ENCODE results near the gene WNT6. TPM values are rescaled to one million over a fixed set of nuclear protein-coding genes. Genes with fewer than 3 reads are reported as not detected.

WNT6 gene
- total and polyA plus RNA-seq, 2 experiments from 2014 or later = 0.49 TPM; not detected in 1

DNA sequence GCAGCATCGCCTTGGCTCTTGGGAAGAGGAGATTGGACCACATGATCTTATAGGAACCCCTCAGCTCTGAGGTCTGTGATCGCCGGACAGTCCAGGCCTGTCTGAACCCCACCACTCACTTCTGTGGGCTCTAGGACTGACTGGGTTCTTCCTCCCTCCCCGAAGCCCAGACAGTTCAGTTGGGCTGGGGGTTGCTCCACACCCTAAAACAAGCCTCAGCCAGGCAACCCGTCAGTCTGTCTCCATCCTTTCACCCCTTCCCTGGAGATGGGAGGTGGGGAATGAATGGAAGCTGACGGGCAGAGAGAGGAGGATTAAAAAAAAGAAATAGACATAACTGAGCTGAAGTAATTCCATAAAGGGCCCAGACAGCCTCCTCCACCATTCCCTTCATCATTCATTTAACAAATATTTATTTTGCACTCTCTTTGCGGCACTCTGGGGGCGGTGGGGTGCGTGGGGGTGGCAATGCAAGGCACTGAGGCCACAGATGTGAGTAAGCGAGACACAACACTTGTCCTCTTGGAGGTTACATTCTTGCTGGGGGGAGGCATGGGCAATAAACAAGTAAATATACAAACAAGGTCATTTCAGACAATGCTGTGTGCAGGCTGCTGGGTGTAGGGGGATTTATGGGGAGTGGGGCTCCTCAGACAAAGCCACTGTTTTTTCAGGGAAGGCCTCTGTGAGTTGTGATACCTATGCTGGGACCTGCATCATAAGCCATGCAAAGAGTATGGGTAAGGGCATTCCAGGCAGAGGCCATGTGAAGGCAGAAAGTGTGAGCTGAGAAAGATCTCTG is 33.9 kb downstream of the WNT6 start:
- Histone ChIP-seq H3K36me3 (no peaks in the 10 kb centered on the region), H3K9me3 (ENCODE audit: low read depth) (no peaks in the 10 kb centered on the region), H3K4me3 (peak overlapping the region; percentile 23), H3K27me3 (peaks cover 100% of the 10 kb centered on the region), H3K27ac (no peak overlapping the region), H3K4me1 (ENCODE audit: low read depth) (no peaks in the 10 kb centered on the region)
- TF ChIP-seq, protein P1, sequence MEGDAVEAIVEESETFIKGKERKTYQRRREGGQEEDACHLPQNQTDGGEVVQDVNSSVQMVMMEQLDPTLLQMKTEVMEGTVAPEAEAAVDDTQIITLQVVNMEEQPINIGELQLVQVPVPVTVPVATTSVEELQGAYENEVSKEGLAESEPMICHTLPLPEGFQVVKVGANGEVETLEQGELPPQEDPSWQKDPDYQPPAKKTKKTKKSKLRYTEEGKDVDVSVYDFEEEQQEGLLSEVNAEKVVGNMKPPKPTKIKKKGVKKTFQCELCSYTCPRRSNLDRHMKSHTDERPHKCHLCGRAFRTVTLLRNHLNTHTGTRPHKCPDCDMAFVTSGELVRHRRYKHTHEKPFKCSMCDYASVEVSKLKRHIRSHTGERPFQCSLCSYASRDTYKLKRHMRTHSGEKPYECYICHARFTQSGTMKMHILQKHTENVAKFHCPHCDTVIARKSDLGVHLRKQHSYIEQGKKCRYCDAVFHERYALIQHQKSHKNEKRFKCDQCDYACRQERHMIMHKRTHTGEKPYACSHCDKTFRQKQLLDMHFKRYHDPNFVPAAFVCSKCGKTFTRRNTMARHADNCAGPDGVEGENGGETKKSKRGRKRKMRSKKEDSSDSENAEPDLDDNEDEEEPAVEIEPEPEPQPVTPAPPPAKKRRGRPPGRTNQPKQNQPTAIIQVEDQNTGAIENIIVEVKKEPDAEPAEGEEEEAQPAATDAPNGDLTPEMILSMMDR (IDR thresholded peaks at IDR 0.05; ENCODE audit: low read depth, low read length) = no peak
- no peak for DNase-seq (ENCODE audit: low read depth in 1 of 2, low spot score in 1 of 2)

GRCh38 chr2:218894151-218894879 is 34.7 kb downstream of the WNT6 start:
- H3K9me3 ChIP-seq (ENCODE audit: low read depth) = no peaks in the 10 kb centered on the region
- no peak overlapping the region for H3K4me3 ChIP-seq
- no peaks in the 10 kb centered on the region for H3K36me3 ChIP-seq
- no peak overlapping the region for H3K27ac ChIP-seq
- TF ChIP-seq, protein P1 (IDR thresholded peaks at IDR 0.05; ENCODE audit: low read depth, low read length) = no peak
- peaks cover 100% of the 10 kb centered on the region for H3K27me3 ChIP-seq
- no peak for DNase-seq (ENCODE audit: low read depth in 1 of 2, low spot score in 1 of 2)
- H3K4me1 ChIP-seq (ENCODE audit: low read depth) = no peaks in the 10 kb centered on the region

GRCh38 chr2:218894880-218895157 is 35.2 kb downstream of the WNT6 start:
- Histone ChIP-seq H3K36me3 (no peaks in the 10 kb centered on the region), H3K27me3 (peaks cover 100% of the 10 kb centered on the region), H3K27ac (no peak overlapping the region), H3K4me3 (no peak overlapping the region), H3K4me1 (ENCODE audit: low read depth) (no peaks in the 10 kb centered on the region), H3K9me3 (ENCODE audit: low read depth) (no peaks in the 10 kb centered on the region)
- DNase-seq (ENCODE audit: low read depth in 1 of 2, low spot score in 1 of 2) = no peak
- TF ChIP-seq, protein P1 (IDR thresholded peaks at IDR 0.05; ENCODE audit: low read depth, low read length) = no peak

DNA sequence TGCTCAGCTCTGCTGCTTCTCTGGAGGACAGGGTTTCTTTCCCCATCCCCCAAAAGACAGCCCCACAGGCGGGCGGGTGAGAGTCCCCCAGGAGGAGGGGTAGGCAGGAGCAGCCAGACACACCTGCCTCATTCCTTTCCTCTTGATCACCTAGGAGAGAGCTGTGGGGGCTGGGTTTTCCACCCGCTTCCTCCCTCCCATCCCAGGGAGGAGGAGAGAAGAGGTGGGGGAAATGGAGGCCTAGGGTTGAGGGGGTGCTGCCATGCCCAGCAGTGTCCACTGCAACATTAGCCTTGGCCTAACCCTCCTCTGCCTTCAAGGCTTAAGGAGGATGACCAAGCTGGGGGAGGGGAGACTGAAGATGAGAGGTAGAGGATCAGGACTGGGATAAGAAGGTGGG is 35.7 kb downstream of the WNT6 start:
- H3K4me3 ChIP-seq = no peak overlapping the region
- peaks cover 100% of the 10 kb centered on the region for H3K27me3 ChIP-seq

DNA sequence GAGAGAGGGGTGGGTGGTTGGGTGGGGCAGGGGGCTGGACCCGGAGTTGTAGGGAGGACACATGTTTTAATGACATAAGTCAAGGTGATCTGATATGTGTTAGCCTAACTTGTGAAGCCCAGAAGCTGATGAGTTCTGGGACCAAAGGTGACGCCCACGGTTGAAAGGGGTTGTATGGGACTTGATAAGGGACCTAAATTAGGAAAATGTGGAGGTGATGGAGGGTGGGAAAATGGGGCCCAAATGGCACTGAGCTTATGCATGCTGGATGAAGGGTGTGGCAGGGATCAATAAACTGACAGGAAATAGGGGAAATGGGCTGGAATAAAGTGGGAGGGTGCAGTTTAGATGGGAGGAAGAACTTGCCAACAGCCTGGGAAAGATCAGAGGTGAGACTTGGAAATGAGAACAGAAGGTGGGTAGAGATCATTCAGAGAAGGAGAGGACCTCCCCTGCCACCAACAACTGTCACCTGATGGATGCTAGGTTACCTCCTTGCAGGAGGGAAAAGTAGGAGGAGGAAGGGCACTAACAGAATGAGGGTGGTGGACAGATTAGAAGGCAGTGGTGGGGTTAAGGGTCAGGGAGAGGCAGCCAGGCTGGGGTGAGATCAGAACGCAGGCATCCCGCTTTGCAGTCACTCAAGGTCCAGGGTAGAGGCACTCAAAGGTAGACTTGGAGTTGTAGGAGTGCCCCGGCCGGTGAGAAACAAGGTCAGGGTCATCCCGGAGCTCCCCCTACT is 36.3 kb downstream of the WNT6 start:
- H3K9me3 ChIP-seq (ENCODE audit: low read depth) = no peaks in the 10 kb centered on the region
- DNase-seq (ENCODE audit: low read depth in 1 of 2, low spot score in 1 of 2) = no peak
- H3K27me3 ChIP-seq = peaks cover 100% of the 10 kb centered on the region
- no peak overlapping the region for H3K27ac ChIP-seq
- H3K4me1 ChIP-seq (ENCODE audit: low read depth) = no peaks in the 10 kb centered on the region
- no peak overlapping the region for H3K4me3 ChIP-seq
- no peaks in the 10 kb centered on the region for H3K36me3 ChIP-seq
- TF ChIP-seq, protein P1 (IDR thresholded peaks at IDR 0.05; ENCODE audit: low read depth, low read length) = no peak

More for the DNA sequence above, 35.7 kb downstream of the WNT6 start:
- Histone ChIP-seq H3K4me1 (ENCODE audit: low read depth) (no peaks in the 10 kb centered on the region), H3K36me3 (no peaks in the 10 kb centered on the region), H3K9me3 (ENCODE audit: low read depth) (no peaks in the 10 kb centered on the region), H3K27ac (no peak overlapping the region)
- no peak for DNase-seq (ENCODE audit: low read depth in 1 of 2, low spot score in 1 of 2)
- TF ChIP-seq, protein P1 (IDR thresholded peaks at IDR 0.05; ENCODE audit: low read depth, low read length) = no peak
